Measurements from ENCODE around the gene VWA5B1. TPM values are rescaled to one million over a fixed set of nuclear protein-coding genes. Genes with fewer than 3 reads are reported as not detected.

VWA5B1 gene
- total and polyA plus RNA-seq, 2 of the 8 experiments (the other 6 are each of a cell fraction or from before 2014, with no cell fraction given) = 0.54 to 2.3 TPM

DNA sequence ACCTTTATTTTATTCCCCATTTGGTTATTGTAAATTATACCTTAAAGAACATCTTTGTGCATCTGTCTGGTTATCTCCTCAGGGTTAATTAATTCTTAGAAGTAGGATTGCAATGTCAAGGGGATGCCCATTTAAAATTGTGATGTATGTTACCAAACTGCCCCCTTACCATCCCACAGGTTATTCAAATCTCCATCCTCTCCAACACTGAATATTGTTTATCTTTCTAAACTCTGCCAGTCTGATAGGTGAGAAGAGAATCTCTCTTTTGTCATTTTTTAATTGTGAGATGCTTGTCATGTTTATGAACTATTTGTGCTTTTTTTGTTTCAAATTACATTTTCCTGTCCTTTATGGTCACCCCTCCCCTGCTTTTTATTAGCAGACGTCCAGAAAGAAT, 55.8 kb downstream of the VWA5B1 start:
- Histone ChIP-seq H2BK120ac (replicated peaks; ENCODE audit: low read depth, low read length) (no peak overlapping the region), H2AK5ac (ENCODE audit: low read depth, low read length) (no peak overlapping the region), H3K4ac (replicated peaks; ENCODE audit: insufficient read length, low read depth, low read length) (no peak overlapping the region), H3K27ac (ENCODE audit: low read depth, low read length) (no peak overlapping the region), H3K79me1 (ENCODE audit: low read depth, low read length) (no peaks in the 10 kb centered on the region), H4K20me1 (replicated peaks in 1 of 2; ENCODE audit: control insufficient read depth in 1 of 2, insufficient read depth in 2 of 2, low read length in 2 of 2) (peaks cover 0 to 2% of the 10 kb centered on the region in 2 experiments), H2BK20ac (ENCODE audit: low read length) (no peak overlapping the region), H4K91ac (replicated peaks; ENCODE audit: insufficient read length, low read length) (no peak overlapping the region), H2BK15ac (ENCODE audit: low read length) (no peak overlapping the region), H3K27me3 (replicated peaks in 1 of 4; ENCODE audit: control insufficient read depth in 3 of 4, extremely low read depth in 1 of 4, insufficient read depth in 3 of 4, low read length in 3 of 4) (peaks cover 6 to 10% (median 9%) of the 10 kb centered on the region in 4 experiments; a peak in 6 of 7 replicates), H2BK5ac (ENCODE audit: low read depth, low read length) (no peak overlapping the region), H3K4me1 (replicated peaks in 1 of 4; ENCODE audit: control insufficient read depth in 3 of 4, insufficient read depth in 4 of 4, low read length in 3 of 4) (peaks cover 2 to 14% (median 6%) of the 10 kb centered on the region in 4 experiments; a peak in 5 of 7 replicates), H3K4me2 (ENCODE audit: insufficient read depth in 1 of 2, low read depth in 2 of 2, low read length in 2 of 2) (no peak overlapping the region), H3K79me2 (ENCODE audit: control insufficient read depth in 1 of 2, insufficient read depth in 2 of 2, low read length in 2 of 2) (no peaks in the 10 kb centered on the region), H3K9ac (replicated peaks in 1 of 4; ENCODE audit: extremely low read depth in 1 of 4, low read depth in 3 of 4, low read length in 3 of 4) (no peak overlapping the region), H2AFZ (ENCODE audit: low read length) (no peak overlapping the region), H3K18ac (ENCODE audit: extremely low read depth, low read length) (no peak overlapping the region), H2BK12ac (ENCODE audit: low read depth, low read length) (no peak overlapping the region), H3K23me2 (ENCODE audit: low read depth, low read length) (peaks cover 9% of the 10 kb centered on the region; the same call in 1 of the 2 replicates), H3K14ac (ENCODE audit: insufficient read length) (no peak overlapping the region), H3K36me3 (ENCODE audit: control insufficient read depth in 2 of 4, insufficient read depth in 4 of 4, low read length in 3 of 4) (no peaks in the 10 kb centered on the region), H4K8ac (ENCODE audit: extremely low read depth, insufficient read depth, low read length) (no peak overlapping the region), H3K4me3 (ENCODE audit: extremely low read depth in 1 of 4, insufficient read depth in 2 of 4, low read depth in 3 of 4, low read length in 4 of 4) (no peak overlapping the region), H3K9me3 (ENCODE audit: insufficient read depth in 2 of 2, low read depth in 1 of 2, low read length in 1 of 2) (no peaks in the 10 kb centered on the region), H3K56ac (replicated peaks; ENCODE audit: insufficient read length, low read depth, low read length) (no peak overlapping the region), H4K5ac (ENCODE audit: insufficient read length, low read depth, low read length) (no peak overlapping the region), H3K23ac (ENCODE audit: insufficient read length) (no peak overlapping the region)
- DNase-seq (ENCODE audit: low read depth in 1 of 2, low spot score in 2 of 2) (no peak), FAIRE-seq (no peak)
- ChIA-PET POLR2A (ENCODE audit: partially characterized antibody) (no interaction called here), CTCF (ENCODE audit: partially characterized antibody) (interaction anchor here (0.8 kb wide), 1 partner anchor 60 kb away, joined by 3 read pairs; no protein-coding TSS in a partner anchor)
- TF ChIP-seq SIX5 (IDR thresholded peaks at IDR 0.05; ENCODE audit: low read depth, low read length) (no peak), YY1 (IDR thresholded peaks at IDR 0.05; ENCODE audit: low read depth, low read length) (no peak), POLR2A (IDR thresholded peaks at IDR 0.05; ENCODE audit: control extremely low read depth in 1 of 2, low read depth in 2 of 2, low read length in 2 of 2) (no peak), SIN3A (conservative IDR thresholded peaks at IDR 0.05 in 1 of 2, IDR thresholded peaks at IDR 0.05 in 1 of 2; ENCODE audit: low read depth in 1 of 2, low read length in 2 of 2) (no peak), SRF (IDR thresholded peaks at IDR 0.05; ENCODE audit: low read depth, low read length) (no peak), CBX5 (IDR thresholded peaks at IDR 0.05; ENCODE audit: low read depth, low read length) (no peak), RXRA (IDR thresholded peaks at IDR 0.05; ENCODE audit: insufficient read depth, low read depth, low read length) (no peak), TCF12 (IDR thresholded peaks at IDR 0.05; ENCODE audit: low read depth, low read length) (no peak), SP2 (IDR thresholded peaks at IDR 0.05; ENCODE audit: low read length) (no peak), BCL11A (IDR thresholded peaks at IDR 0.05; ENCODE audit: low read depth in 2 of 2, low read length in 2 of 2) (no peak), JUN (IDR thresholded peaks at IDR 0.05; ENCODE audit: low read depth, low read length) (no peak), SP4 (IDR thresholded peaks at IDR 0.05; ENCODE audit: low read length) (no peak), TAF7 (optimal IDR thresholded peaks at IDR 0.05; ENCODE audit: borderline replicate concordance, low read depth, low read length) (no peak), RFX5 (IDR thresholded peaks at IDR 0.05; ENCODE audit: borderline replicate concordance, low read depth, low read length) (no peak), GTF2F1 (IDR thresholded peaks at IDR 0.05; ENCODE audit: borderline replicate concordance, low read depth, low read length) (no peak), NANOG (IDR thresholded peaks at IDR 0.05; ENCODE audit: insufficient read depth, low read depth, low read length, poor library complexity, severe bottlenecking) (no peak)
- 80% methylated on average over 1 of the region's 1 CpG; no CpG with 5 or more reads in 1 of the 2 experiments for WGBS, 2 experiments (ENCODE audit: extremely low coverage in 1 of 2, insufficient coverage in 1 of 2, insufficient read length in 1 of 2, insufficient replicate concordance in 2 of 2, low coverage in 1 of 2, low lambda C conversion rate in 2 of 2, missing lambda C conversion rate in 1 of 2)

Data from H1 (cell line).